ENCODE results near the gene ASNSD1.

DNA sequence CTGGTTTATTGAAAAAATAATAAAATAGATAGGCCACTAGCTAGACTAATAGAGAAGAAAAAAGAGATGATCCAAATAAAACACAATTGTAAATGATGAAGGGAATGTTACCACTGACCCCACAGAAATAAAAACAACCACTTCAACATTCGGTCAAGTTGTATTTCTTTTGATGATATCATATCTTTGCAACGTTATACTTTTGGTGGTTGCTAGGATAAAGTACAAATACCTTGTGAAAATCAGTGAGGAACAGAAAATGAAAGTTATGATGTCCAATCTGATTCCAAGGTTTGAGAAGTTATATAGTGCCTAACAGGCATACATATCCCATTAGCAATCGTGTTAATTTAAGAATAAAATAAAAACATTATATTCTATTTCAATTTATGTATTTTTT is 6.6 kb upstream of the ASNSD1 start:
- TF ChIP-seq, protein P1, sequence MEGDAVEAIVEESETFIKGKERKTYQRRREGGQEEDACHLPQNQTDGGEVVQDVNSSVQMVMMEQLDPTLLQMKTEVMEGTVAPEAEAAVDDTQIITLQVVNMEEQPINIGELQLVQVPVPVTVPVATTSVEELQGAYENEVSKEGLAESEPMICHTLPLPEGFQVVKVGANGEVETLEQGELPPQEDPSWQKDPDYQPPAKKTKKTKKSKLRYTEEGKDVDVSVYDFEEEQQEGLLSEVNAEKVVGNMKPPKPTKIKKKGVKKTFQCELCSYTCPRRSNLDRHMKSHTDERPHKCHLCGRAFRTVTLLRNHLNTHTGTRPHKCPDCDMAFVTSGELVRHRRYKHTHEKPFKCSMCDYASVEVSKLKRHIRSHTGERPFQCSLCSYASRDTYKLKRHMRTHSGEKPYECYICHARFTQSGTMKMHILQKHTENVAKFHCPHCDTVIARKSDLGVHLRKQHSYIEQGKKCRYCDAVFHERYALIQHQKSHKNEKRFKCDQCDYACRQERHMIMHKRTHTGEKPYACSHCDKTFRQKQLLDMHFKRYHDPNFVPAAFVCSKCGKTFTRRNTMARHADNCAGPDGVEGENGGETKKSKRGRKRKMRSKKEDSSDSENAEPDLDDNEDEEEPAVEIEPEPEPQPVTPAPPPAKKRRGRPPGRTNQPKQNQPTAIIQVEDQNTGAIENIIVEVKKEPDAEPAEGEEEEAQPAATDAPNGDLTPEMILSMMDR (IDR thresholded peaks at IDR 0.05; ENCODE audit: low read depth, low read length, poor library complexity, severe bottlenecking): no peak
- no peak for TF ChIP-seq EZH2phosphoT487 (IDR thresholded peaks at IDR 0.05; ENCODE audit: borderline replicate concordance, low read length)
